Measurements from ENCODE around the gene CIDEA.
A peak's percentile ranks its signal among the peaks of the same experiment; 100 is the strongest.
"Not testable (repeated sequence)": the region's sequence is repeated elsewhere in the genome, so short reads cannot be mapped to it uniquely, and the experiment has no call there.

CIDEA gene, protein sequence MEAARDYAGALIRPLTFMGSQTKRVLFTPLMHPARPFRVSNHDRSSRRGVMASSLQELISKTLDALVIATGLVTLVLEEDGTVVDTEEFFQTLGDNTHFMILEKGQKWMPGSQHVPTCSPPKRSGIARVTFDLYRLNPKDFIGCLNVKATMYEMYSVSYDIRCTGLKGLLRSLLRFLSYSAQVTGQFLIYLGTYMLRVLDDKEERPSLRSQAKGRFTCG

GRCh38 chr18:12254136-12254819 is at the start of gene CIDEA:
CIDEA (plus strand) TSS chr18:12254361; CDS start chr18:12254384, 23 bp downstream.
- DNase-seq (ENCODE audit: low read depth) = peak; percentile 50

DNA sequence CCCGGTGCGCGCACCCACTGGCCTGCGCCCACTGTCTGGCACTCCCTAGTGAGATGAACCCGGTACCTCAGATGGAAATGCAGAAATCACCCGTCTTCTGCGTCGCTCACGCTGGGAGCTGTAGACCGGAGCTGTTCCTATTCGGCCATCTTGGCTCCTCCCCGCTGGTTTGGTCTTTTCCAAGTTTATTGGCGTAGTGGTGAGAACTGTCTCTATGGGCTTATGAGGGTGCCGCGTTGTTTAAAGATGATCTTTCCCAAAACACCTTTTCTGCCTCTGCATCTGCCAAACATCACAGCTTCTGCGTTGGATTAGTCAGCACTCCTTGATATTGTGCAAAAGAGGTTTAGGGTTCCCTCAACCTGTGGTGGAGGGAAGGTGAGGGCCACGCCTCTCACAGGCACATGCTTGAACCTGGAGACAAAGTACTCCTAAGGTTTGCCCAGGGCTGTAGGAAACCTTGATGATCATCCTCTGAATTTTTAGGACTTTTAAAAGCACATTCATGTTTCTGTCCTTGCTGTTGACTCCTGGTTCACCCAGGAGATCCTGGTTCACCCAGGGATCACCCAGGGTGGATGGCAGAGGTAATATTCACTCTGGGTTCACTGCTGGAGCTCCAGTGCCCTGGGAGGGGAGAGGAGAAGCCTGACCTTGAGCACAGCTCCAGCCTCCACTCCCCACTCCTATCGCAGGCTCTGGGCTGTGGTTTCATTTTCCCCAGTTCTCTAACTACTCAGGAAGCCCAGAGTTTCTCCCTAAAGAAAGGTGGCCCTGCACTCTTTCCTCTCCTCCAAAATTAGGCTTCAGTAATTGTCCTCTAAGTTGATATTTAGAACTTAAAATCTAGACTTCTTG is 45.6 kb upstream of the CIDEA start:
- H3K9ac ChIP-seq (ENCODE audit: low read length); H3K9me3 ChIP-seq (ENCODE audit: control insufficient read depth, low read length); DNase-seq (ENCODE audit: low read depth); H3K27me3 ChIP-seq (replicated peaks; ENCODE audit: control insufficient read depth, insufficient read depth, low read length); H3K4me3 ChIP-seq (ENCODE audit: low read length); H3K36me3 ChIP-seq (ENCODE audit: control insufficient read depth, insufficient read depth, low read length, severe bottlenecking); H3K4me1 ChIP-seq (ENCODE audit: control insufficient read depth, insufficient read depth, low read length): not testable (repeated sequence)

More at GRCh38 chr18:12254136-12254819, at the start of gene CIDEA:
- Histone ChIP-seq H3K36me3 (ENCODE audit: control insufficient read depth, insufficient read depth, low read length, severe bottlenecking) (no peaks in the 10 kb centered on the region), H3K9ac (ENCODE audit: low read length) (no peak within 1 kb of the TSS), H3K9me3 (ENCODE audit: control insufficient read depth, low read length) (no peaks in the 10 kb centered on the region), H3K4me1 (ENCODE audit: control insufficient read depth, insufficient read depth, low read length) (peaks cover 12% of the 10 kb centered on the region), H3K4me3 (ENCODE audit: low read length) (peak within 1 kb of the TSS; percentile 56), H3K27me3 (replicated peaks; ENCODE audit: control insufficient read depth, insufficient read depth, low read length) (peaks cover 60% of the 10 kb centered on the region)

- not testable (repeated sequence) for H3K9ac ChIP-seq (ENCODE audit: low read length); H3K27me3 ChIP-seq (replicated peaks; ENCODE audit: control insufficient read depth, insufficient read depth, low read length); DNase-seq (ENCODE audit: low read depth); H3K9me3 ChIP-seq (ENCODE audit: control insufficient read depth, low read length); H3K4me3 ChIP-seq (ENCODE audit: low read length); H3K36me3 ChIP-seq (ENCODE audit: control insufficient read depth, insufficient read depth, low read length, severe bottlenecking); H3K4me1 ChIP-seq (ENCODE audit: control insufficient read depth, insufficient read depth, low read length)
Measured at GRCh38 chr18:12212308-12212707, 41.9 kb upstream of the CIDEA start.

DNA sequence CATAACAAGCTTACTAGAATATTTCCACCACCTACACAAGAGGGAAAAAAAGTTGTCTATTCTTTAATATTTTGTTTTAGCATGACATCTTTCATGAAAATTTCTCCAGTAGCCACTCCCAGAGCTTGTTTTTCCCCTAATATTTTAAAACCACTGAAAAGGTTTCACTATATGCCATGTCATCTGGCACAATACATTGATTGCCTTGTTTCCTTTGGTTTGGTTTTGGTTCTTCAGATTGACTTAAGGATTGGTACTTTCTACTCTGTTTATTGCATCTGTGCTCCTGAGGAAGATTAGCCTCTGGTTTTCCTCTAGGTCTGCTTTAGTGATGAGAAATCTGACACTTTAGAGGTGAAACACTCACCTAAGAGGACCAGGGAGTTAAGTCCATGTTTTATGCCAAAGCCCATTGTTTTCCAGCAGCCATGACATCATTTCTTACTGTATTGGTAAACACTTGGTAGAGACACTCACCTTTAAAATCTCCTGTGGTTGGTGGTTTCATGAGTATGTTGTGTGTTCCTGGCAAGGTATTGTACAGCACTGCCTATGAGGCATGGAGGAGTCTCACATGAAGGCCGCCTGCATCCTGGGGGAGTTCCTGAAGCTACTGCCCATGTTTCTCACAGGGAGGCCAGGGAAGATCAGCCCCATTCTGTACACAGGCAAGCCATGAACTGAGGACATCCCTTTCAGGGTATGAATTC is 39.7 kb upstream of the CIDEA start:
- H3K4me3 ChIP-seq (ENCODE audit: low read length); H3K27me3 ChIP-seq (replicated peaks; ENCODE audit: control insufficient read depth, insufficient read depth, low read length); DNase-seq (ENCODE audit: low read depth); H3K36me3 ChIP-seq (ENCODE audit: control insufficient read depth, insufficient read depth, low read length, severe bottlenecking); H3K9ac ChIP-seq (ENCODE audit: low read length); H3K4me1 ChIP-seq (ENCODE audit: control insufficient read depth, insufficient read depth, low read length); H3K9me3 ChIP-seq (ENCODE audit: control insufficient read depth, low read length): not testable (repeated sequence)

DNA sequence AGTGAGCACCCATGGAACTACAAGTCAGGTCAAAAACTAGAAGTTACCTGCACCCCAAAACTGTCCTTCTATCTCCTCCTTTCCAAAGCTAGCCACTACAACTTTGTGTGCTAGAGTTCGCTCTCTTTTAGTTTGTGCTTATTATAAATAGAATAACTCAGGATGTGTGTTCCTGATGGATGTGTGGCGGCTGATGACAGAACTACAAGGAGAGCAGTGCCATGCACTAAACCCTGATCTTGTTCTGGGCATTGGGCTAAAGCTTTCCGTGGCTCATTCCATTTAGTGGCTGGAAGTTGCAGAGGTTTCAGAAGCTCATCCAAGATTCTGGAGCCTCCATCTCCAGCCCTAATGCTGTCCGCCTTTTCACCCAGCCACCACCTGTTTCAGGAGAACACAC is 37.7 kb upstream of the CIDEA start:
- not testable (repeated sequence) for H3K9ac ChIP-seq (ENCODE audit: low read length); H3K4me1 ChIP-seq (ENCODE audit: control insufficient read depth, insufficient read depth, low read length); DNase-seq (ENCODE audit: low read depth); H3K36me3 ChIP-seq (ENCODE audit: control insufficient read depth, insufficient read depth, low read length, severe bottlenecking); H3K4me3 ChIP-seq (ENCODE audit: low read length); H3K9me3 ChIP-seq (ENCODE audit: control insufficient read depth, low read length); H3K27me3 ChIP-seq (replicated peaks; ENCODE audit: control insufficient read depth, insufficient read depth, low read length)

DNA sequence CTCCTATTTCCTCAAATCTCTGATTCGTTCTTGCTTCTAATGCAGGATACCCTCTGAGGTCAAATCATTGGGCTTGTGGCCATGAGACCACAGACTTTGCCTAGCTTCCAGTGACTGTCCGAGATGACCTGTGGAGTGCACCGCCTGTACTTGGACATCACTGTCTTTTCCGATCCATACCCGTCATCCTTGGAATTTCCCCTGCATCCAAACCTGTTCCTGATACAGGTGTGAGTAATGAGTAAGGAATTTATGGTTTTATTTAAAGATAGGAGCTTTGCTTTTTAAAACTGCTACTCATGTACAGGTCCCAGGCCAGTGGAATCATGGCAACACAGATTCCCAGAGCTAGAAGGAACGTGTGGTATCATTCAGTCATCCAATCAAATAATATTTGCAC is 35.6 kb upstream of the CIDEA start:
- H3K9me3 ChIP-seq (ENCODE audit: control insufficient read depth, low read length); DNase-seq (ENCODE audit: low read depth); H3K9ac ChIP-seq (ENCODE audit: low read length); H3K4me1 ChIP-seq (ENCODE audit: control insufficient read depth, insufficient read depth, low read length); H3K36me3 ChIP-seq (ENCODE audit: control insufficient read depth, insufficient read depth, low read length, severe bottlenecking); H3K4me3 ChIP-seq (ENCODE audit: low read length); H3K27me3 ChIP-seq (replicated peaks; ENCODE audit: control insufficient read depth, insufficient read depth, low read length): not testable (repeated sequence)

DNA sequence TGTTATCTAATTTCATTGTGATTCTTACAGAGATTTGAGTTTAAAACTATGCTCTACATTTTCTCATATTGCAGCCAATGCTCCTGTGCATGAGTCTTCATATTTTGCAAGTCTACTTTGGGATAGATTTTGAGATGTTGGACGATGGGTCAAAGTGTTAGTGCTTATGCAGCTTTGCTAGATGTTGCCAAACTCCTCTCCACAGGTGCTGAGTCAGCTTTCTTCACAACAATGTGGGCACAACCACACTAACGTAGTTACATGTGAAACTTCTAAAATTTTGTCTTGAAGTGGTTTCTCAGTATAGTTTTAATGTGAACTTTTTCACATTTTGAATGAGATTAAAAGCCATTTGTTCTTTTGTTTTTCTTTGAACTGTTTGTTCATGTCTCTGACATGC is 32.1 kb upstream of the CIDEA start:
- H3K4me3 ChIP-seq (ENCODE audit: low read length); H3K9me3 ChIP-seq (ENCODE audit: control insufficient read depth, low read length); H3K9ac ChIP-seq (ENCODE audit: low read length); H3K4me1 ChIP-seq (ENCODE audit: control insufficient read depth, insufficient read depth, low read length); DNase-seq (ENCODE audit: low read depth); H3K27me3 ChIP-seq (replicated peaks; ENCODE audit: control insufficient read depth, insufficient read depth, low read length); H3K36me3 ChIP-seq (ENCODE audit: control insufficient read depth, insufficient read depth, low read length, severe bottlenecking): not testable (repeated sequence)

- not testable (repeated sequence) for H3K9me3 ChIP-seq (ENCODE audit: control insufficient read depth, low read length); H3K4me1 ChIP-seq (ENCODE audit: control insufficient read depth, insufficient read depth, low read length); H3K36me3 ChIP-seq (ENCODE audit: control insufficient read depth, insufficient read depth, low read length, severe bottlenecking); DNase-seq (ENCODE audit: low read depth); H3K4me3 ChIP-seq (ENCODE audit: low read length); H3K9ac ChIP-seq (ENCODE audit: low read length); H3K27me3 ChIP-seq (replicated peaks; ENCODE audit: control insufficient read depth, insufficient read depth, low read length)
Measured at GRCh38 chr18:12223326-12223725, 30.8 kb upstream of the CIDEA start.

GRCh38 chr18:12226807-12227206 is 27.4 kb upstream of the CIDEA start:
- not testable (repeated sequence) for H3K4me1 ChIP-seq (ENCODE audit: control insufficient read depth, insufficient read depth, low read length); H3K27me3 ChIP-seq (replicated peaks; ENCODE audit: control insufficient read depth, insufficient read depth, low read length); H3K9me3 ChIP-seq (ENCODE audit: control insufficient read depth, low read length); H3K4me3 ChIP-seq (ENCODE audit: low read length); DNase-seq (ENCODE audit: low read depth); H3K36me3 ChIP-seq (ENCODE audit: control insufficient read depth, insufficient read depth, low read length, severe bottlenecking); H3K9ac ChIP-seq (ENCODE audit: low read length)

DNA sequence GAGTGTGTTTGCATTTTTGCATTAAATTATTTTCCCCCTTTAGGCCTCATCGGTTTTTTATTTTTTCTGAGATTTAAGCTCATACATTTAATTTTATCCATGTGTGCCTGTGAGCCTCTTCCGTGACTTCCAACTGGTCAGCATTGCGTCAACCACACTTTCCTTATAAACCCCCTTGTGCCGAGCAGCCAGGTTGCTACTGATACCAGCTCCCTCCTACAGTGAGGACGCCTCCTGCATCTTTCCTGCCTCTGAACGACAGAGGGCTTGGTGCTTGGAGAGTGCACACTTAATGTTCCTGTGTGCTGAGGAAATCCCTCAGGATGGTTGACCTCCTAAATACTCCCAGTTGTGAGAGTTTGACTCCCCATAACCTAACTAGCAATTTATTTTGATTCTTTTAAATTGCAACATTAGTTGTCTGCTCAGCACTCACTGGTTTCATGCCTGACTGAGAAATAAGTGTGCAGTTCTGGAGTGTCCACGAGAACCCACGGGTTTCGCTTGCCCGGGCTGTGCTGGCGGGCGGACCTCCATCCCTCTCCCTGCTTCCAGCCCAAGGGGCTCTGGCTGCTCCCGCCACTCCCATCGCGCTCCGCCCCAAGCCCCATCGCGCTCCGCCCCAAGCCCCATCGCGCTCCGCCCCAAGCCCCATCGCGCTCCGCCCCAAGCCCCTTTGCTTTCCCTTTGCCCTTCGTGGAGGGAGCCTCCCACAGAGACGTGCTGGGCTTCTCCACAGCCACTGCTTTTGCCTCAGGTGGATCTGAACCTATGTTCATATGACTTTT is 26.6 kb upstream of the CIDEA start:
- not testable (repeated sequence) for H3K4me1 ChIP-seq (ENCODE audit: control insufficient read depth, insufficient read depth, low read length); H3K27me3 ChIP-seq (replicated peaks; ENCODE audit: control insufficient read depth, insufficient read depth, low read length); H3K9ac ChIP-seq (ENCODE audit: low read length); H3K36me3 ChIP-seq (ENCODE audit: control insufficient read depth, insufficient read depth, low read length, severe bottlenecking); H3K4me3 ChIP-seq (ENCODE audit: low read length); H3K9me3 ChIP-seq (ENCODE audit: control insufficient read depth, low read length)
- DNase-seq (ENCODE audit: low read depth) = peak; percentile 32
